ES-I3 (cell line): ENCODE data around the gene CEP170B.

Source experiments
- H3K36me3 ChIP-seq: 2 replicates; pipeline ENCODE4 v1.6.1; 2013; ENCODE audit warnings: mild to moderate bottlenecking, low read length, control low read depth, moderate library complexity; ENCODE audit not compliant: insufficient read depth
- H3K4me1 ChIP-seq: 2 replicates; pipeline ENCODE4 v1.6.1; 2013; ENCODE audit warnings: mild to moderate bottlenecking, control low read depth, low read length; ENCODE audit not compliant: insufficient read depth
- H3K9ac ChIP-seq: 2 replicates; pipeline ENCODE4 v1.6.1; 2013; ENCODE audit warnings: low read depth, mild to moderate bottlenecking, low read length, moderate library complexity
- H3K9me3 ChIP-seq: 2 replicates; pipeline ENCODE4 v1.6.1; 2013; ENCODE audit warnings: mild to moderate bottlenecking, low read length, moderate library complexity; ENCODE audit not compliant: control insufficient read depth, insufficient read depth

CEP170B gene

DNA sequence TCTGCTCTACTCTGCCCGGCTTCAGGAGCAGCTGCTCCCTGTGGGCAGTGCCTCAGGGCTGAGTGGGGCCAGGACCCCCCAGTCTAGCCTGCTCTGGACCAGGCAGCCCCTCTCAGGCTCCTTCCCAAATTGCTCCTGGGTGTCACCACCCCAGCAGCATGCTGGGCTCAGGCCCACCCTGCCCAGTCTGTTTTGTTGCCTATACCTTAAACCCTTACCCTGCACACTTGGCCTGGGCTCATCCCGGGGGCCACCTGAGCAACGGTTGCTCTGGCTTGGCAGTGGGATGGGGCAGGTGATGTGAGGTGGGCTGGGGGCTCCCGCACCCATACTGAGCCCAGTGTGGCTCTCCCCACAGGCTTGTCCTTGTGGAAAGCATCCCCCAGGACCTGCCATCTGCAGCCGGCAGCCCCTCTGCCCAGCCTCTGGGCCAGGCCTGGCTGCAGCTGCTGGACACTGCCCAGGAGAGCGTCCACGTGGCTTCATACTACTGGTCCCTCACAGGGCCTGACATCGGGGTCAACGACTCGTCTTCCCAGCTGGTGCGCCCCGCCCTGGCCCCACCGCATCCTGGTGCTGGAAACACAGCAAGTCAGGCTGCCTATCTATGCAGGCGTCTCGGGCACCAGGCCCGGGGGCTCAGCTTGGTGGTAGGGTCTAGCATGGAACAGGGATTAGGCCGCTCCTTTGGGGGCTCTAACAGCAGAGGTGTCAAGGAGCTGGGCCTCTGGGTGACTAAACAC, 63.5 kb downstream of the CEP170B start:
- H3K9ac ChIP-seq, result no peak overlapping the region
- H3K9me3 ChIP-seq, result no peaks in the 10 kb centered on the region
- H3K36me3 ChIP-seq, result no peaks in the 10 kb centered on the region
- no peaks in the 10 kb centered on the region; the same call in 1 of the 2 replicates for H3K4me1 ChIP-seq

DNA sequence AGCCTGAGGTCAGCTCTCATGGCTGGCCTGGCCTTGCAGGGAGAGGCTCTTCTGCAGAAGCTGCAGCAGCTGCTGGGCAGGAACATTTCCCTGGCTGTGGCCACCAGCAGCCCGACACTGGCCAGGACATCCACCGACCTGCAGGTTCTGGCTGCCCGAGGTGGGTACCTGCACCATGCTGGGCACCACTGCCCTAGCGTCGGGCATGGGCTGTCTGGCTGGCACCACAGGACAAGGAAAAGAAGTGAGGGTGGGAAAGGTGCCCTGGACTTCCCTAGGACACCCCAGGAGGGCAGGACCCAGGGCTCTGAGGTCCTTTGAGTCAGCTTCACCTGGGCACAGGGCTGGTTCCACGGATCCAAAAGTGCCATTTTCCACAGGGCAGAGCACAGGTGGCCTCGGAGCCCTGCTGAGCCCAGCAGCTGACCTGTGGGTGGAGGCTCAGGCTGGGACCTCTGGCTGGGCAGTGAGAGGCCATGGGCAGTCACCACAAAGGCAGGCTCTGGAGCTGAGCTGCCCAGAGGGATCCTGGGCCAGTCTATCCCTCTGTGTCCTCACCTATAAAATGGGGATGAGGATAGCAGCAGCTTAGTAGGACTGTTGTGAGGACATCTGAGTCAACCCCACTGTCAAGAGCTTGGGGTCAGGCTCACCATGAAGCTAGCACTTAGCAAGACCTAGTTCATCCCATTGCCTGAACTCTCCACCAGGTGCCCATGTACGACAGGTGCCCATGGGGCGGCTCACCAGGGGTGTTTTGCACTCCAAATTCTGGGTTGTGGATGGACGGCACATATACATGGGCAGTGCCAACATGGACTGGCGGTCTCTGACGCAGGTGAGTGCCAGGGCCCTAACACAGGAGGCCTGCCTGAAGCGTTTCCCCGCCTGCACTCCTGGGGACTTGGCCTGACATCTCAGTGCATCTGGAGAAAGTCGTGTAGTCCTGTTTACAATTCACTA, 64.5 kb downstream of the CEP170B start:
- Histone ChIP-seq H3K36me3 (no peaks in the 10 kb centered on the region), H3K9me3 (no peaks in the 10 kb centered on the region), H3K9ac (no peak overlapping the region), H3K4me1 (no peaks in the 10 kb centered on the region; the same call in 1 of the 2 replicates)

DNA sequence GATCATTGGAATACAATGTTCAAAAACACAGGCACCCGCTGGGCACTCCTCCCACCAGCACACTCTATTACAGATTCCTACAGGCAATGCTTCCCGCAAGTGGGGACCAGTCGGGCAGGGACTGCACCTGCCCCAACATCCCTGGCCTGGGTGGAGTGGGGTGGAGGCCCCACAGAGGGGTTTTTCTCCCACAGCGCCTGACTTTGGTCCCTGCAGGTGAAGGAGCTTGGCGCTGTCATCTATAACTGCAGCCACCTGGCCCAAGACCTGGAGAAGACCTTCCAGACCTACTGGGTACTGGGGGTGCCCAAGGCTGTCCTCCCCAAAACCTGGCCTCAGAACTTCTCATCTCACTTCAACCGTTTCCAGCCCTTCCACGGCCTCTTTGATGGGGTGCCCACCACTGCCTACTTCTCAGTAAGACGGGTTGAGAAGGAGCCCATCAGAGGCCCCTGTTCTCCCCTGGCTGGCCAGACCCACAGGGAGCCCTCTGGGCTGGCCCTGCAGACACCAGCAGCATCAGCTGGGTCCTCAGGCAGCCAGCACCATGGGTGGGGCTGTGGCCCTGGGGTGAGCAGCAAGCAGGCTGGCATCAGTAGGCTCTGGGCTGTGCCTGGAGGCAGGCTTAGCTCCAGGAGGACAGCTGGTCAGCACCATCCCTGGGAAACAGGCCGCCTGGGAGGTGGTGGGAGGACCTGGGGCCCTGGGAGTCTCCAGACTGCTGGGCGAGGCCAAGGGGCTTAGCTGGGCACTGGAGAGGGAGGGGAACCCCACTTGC, 65.6 kb downstream of the CEP170B start:
- Histone ChIP-seq H3K9me3 (no peaks in the 10 kb centered on the region), H3K9ac (no peak overlapping the region), H3K36me3 (no peaks in the 10 kb centered on the region), H3K4me1 (no peaks in the 10 kb centered on the region; the same call in 1 of the 2 replicates)

DNA sequence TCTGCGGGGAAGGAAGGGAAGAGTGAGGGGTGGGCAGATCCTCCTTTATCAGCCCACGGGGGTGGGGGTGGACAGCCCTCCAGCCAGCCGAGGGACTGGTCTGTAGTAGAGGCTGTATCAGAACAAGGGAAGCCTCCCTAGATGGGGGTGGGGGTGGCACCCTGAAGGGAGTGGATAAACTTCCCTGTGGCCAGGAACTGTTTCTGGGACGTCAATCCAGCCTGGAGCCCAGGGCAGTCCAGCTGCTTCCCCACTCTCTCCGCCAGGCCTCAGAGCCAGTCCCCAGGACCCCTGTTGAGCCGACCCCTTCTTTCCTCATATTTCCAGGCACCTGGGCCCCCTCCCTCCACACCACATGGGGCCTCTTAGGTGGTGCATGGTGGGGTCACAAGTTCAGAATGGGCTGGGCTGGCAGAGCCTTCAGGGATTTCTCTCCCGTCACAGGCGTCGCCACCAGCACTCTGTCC, 66.3 kb downstream of the CEP170B start:
- Histone ChIP-seq H3K9me3 (no peaks in the 10 kb centered on the region), H3K4me1 (no peaks in the 10 kb centered on the region; the same call in 1 of the 2 replicates), H3K36me3 (no peaks in the 10 kb centered on the region), H3K9ac (no peak overlapping the region)

DNA sequence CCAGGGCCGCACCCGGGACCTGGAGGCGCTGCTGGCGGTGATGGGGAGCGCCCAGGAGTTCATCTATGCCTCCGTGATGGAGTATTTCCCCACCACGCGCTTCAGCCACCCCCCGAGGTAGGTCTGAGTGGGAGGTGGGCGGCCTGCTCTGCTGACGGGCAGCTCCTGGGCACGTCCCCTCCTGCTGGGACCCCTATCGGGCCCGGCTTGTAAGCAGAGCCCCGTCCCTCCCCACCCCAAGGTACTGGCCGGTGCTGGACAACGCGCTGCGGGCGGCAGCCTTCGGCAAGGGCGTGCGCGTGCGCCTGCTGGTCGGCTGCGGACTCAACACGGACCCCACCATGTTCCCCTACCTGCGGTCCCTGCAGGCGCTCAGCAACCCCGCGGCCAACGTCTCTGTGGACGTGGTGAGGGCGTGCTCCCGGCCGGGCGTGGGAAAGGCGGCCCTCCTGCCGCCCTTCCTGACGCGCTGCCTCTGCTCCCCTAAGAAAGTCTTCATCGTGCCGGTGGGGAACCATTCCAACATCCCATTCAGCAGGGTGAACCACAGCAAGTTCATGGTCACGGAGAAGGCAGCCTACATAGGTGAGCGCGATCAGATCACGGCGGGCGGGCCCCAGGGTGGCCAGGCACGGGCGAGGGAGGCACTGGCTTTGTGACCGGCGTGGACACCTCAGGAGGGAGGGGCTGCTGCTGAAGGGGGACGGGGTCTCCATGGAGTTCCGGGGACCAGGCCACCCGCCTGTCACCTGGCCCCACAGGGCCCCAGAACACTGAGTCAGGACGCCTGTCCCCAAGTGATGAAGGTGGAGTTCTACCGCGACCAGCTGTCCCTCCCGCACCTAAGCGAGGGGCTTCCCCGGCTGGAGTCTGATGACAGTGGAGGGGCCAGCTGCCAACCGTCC, 67.0 kb downstream of the CEP170B start:
- H3K4me1 ChIP-seq, result no peaks in the 10 kb centered on the region; the same call in 1 of the 2 replicates
- no peaks in the 10 kb centered on the region for H3K36me3 ChIP-seq
- H3K9ac ChIP-seq, result peak overlapping the region; percentile 62; the same call in 1 of the 2 replicates
- H3K9me3 ChIP-seq, result no peaks in the 10 kb centered on the region

DNA sequence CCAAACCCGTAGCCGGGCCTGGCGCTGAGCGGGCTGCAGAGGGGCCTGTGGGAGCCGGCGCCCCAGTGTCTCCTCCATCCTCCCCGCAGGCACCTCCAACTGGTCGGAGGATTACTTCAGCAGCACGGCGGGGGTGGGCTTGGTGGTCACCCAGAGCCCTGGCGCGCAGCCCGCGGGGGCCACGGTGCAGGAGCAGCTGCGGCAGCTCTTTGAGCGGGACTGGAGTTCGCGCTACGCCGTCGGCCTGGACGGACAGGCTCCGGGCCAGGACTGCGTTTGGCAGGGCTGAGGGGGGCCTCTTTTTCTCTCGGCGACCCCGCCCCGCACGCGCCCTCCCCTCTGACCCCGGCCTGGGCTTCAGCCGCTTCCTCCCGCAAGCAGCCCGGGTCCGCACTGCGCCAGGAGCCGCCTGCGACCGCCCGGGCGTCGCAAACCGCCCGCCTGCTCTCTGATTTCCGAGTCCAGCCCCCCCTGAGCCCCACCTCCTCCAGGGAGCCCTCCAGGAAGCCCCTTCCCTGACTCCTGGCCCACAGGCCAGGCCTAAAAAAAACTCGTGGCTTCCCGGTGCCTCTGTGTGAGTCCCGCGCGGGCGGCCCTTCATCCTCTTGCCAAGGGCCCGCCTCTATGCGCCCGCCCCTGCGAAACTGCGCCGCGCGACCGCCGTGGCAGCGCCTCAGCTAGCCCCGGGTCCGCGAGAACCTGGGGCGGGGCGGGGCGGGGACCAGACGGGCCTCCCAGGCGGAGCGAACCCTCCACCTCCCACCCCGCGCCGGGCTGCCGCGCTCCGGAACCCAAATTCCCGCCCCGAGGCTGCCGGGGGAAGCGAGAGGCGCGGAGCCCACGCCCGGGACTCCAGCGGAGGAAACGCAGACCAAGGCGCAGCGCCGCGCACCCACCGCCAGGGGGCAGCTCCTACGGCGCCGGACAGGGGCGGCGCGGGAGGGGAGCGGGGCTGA, 67.9 kb downstream of the CEP170B start:
- no peaks in the 10 kb centered on the region for H3K36me3 ChIP-seq
- no peaks in the 10 kb centered on the region for H3K9me3 ChIP-seq
- peak overlapping the region; percentile 62 for H3K9ac ChIP-seq
- no peaks in the 10 kb centered on the region; the same call in 1 of the 2 replicates for H3K4me1 ChIP-seq

DNA sequence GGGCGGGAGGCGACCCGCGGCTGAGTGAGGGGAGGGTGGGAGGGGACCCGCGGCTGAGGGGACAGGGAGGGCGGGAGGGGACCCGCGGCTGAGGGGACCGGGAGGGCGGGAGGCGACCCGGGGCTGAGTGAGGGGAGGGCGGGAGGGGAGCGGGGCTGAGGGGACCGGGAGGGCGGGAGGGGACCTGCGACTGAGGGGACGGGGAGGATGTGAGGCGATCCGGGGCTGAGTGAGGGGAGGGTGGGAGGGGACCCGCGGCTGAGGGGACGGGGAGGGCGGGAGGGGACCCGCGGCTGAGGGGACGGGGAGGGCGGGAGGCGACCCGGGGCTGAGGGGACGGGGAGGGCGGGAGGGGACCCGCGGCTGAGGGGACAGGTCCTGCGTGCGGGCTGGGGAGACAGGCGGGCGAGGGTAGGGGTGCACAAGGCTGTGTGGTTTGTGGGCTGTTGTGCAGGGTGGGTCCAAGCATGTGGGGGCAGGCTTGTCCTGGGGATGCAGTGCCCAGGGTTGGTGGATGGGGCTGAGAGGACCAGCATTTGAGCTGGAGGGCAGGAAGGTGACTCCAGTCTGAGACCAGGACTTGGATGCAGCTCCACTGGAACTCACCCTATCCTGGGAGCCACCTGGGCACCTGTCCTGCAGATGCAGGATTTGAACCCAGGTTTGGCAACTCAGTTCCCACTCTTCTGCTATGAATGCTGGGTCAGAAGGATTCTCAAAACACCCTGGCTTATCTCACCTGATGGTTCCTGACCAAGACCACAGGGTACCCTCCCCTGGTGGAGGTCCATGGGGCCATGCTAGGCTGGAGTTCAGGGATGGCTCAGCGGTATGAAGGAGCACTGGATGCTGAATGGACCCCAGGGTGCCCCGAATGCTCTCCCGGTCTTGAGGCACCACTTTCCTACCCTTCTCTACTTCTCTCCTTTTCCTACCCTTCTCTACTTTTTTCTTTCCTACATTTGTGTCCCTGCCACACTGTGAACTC, 69.0 kb downstream of the CEP170B start:
- 0 out of 2 replicates have a peak, but pooled peaks cover 2% of the 10 kb centered on the region for H3K36me3 ChIP-seq
- H3K9me3 ChIP-seq, result no peaks in the 10 kb centered on the region
- H3K9ac ChIP-seq, result no peak overlapping the region
- H3K4me1 ChIP-seq, result no peaks in the 10 kb centered on the region; the same call in 1 of the 2 replicates

DNA sequence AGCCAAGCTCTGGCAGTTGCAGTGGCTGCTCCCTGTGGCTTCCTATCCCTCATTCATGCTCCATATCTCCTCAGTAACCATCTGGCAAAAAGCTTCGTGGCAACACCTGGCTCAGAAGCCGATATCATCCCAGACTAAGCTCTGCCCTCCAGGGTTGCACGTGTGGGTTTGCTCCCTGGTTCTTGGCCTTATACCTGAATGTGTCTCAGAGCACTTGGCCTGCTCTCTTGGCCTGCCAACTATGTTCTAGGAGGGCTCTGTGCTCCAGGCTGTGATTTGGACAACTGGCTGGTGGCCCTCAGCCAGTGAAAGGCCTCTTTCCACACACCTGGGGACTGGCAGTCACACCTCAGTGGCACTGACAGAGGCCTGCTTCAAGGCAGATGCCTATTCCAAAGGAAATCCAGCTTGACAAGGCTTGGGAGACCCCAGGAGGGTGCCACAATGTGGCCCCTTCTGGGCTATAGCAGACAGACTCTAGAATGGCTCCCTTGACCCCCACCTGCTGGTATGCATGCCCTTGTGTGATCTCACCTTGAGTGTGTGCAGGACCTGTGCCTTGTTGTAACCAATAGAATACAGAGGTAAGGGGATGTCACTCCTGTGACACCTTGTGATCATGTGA, 70.1 kb downstream of the CEP170B start:
- Histone ChIP-seq H3K36me3 (0 out of 2 replicates have a peak, but pooled peaks cover 2% of the 10 kb centered on the region), H3K4me1 (no peaks in the 10 kb centered on the region; the same call in 1 of the 2 replicates), H3K9me3 (no peaks in the 10 kb centered on the region), H3K9ac (no peak overlapping the region)

DNA sequence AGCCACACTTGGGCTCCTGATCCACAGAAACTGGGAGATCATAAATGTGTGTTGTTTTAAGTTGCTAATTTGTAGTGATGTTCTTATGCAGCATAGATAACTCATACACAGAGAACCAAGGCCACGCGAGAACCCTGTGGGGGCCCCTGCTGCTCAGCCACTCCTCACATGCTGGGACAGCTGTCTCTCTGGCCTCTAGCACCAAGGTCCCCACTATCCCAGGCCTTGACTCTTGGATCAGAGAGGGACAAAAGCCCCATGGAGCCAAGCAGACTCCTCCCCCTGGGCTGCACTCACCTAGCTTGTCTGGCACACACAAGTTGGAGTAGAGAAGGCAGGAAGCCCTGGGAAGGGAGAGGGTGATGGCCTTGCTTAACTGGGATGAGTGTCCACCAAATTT, 70.9 kb downstream of the CEP170B start:
- Histone ChIP-seq H3K36me3 (0 out of 2 replicates have a peak, but pooled peaks cover 2% of the 10 kb centered on the region), H3K9ac (no peak overlapping the region), H3K4me1 (no peaks in the 10 kb centered on the region; the same call in 1 of the 2 replicates), H3K9me3 (no peaks in the 10 kb centered on the region)

DNA sequence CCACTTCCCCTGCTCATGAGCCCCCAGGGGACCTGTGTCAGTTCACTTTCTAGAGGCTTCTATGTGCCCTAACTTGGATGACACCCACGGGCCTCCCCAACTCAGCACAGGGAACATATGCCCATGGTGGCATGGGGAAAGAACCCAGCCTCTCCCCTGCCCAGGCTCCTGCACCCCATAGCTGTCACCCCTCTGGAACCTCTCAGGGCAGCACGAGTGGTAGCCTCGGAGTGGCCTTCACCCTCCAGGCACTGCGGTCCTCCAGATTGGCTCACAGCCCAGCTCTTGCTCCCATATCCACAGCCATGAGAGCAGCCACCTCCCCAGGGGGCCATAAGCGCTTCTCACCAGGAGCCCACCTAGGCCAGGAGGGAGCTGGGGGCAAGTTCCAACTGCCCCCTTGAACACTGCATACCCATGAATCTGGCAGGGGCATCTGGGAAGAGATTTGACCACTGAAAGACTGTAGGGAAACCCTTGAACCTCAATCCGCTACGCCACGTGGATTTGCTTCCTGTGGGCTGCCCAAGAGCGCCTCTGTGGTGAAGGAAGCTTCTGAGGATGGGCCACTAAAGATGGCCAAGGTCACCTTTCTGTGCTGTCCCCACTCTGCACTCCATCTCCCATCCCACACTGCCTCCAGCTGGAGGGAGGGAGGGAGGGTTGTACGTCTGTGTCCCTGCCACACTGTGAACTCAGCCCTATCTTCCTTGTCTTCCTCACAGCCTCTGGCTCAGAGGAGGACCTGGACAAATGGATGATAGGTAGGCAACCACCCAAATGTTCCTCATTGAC, 71.5 kb downstream of the CEP170B start:
- H3K9me3 ChIP-seq, result no peaks in the 10 kb centered on the region
- 0 out of 2 replicates have a peak, but pooled peaks cover 2% of the 10 kb centered on the region for H3K36me3 ChIP-seq
- no peaks in the 10 kb centered on the region; the same call in 1 of the 2 replicates for H3K4me1 ChIP-seq
- H3K9ac ChIP-seq, result no peak overlapping the region
